ENCODE data around the gene AKAP8L. TPM values are rescaled to one million over a fixed set of nuclear protein-coding genes. Genes with fewer than 3 reads are reported as not detected.

Gene AKAP8L
- total RNA-seq, 1 experiment from 2014 or later = 132 TPM

GRCh38 chr19:15399234-15399515, 19.6 kb downstream of the AKAP8L start:
- BruUV-seq (replicated peaks) = no TSS peak
- Histone ChIP-seq H3K36me3 (ENCODE audit: insufficient read depth, low read length, poor library complexity, severe bottlenecking) (peaks cover 78% of the 10 kb centered on the region), H3K27me3 (replicated peaks; ENCODE audit: insufficient read depth, low read depth, low read length, poor library complexity) (no peaks in the 10 kb centered on the region), H3K9me3 (ENCODE audit: low read depth, low read length, poor library complexity, severe bottlenecking) (no peaks in the 10 kb centered on the region), H3K4me1 (ENCODE audit: insufficient read depth, low read length, poor library complexity, severe bottlenecking) (no peaks in the 10 kb centered on the region), H3K27ac (ENCODE audit: low read depth, low read length, poor library complexity, severe bottlenecking) (no peak overlapping the region), H3K4me3 (ENCODE audit: low read depth, low read length, poor library complexity, severe bottlenecking) (no peak overlapping the region)
- POLR2A ChIA-PET (ENCODE audit: low non-redundant PET) = no interaction called here
- DNase-seq (ENCODE audit: low spot score) = no peak
- CTCF ChIA-PET = no interaction called here
- TF ChIP-seq EZH2 (IDR thresholded peaks at IDR 0.05; ENCODE audit: borderline replicate concordance, low read depth, low read length, poor library complexity, severe bottlenecking) (no peak), CTCF (conservative IDR thresholded peaks at IDR 0.05; ENCODE audit: low read depth, low read length) (no peak)
- intact Hi-C loops (cut with micrococcal nuclease; ENCODE audit: unreplicated experiment) = no loop called here

- no peaks in the 10 kb centered on the region for H3K27me3 ChIP-seq (replicated peaks; ENCODE audit: insufficient read depth, low read depth, low read length, poor library complexity)
- intact Hi-C loops (cut with micrococcal nuclease; ENCODE audit: unreplicated experiment) = no loop called here
- no peaks in the 10 kb centered on the region for H3K4me1 ChIP-seq (ENCODE audit: insufficient read depth, low read length, poor library complexity, severe bottlenecking)
- peaks cover 81% of the 10 kb centered on the region for H3K36me3 ChIP-seq (ENCODE audit: insufficient read depth, low read length, poor library complexity, severe bottlenecking)
- no peak overlapping the region for H3K4me3 ChIP-seq (ENCODE audit: low read depth, low read length, poor library complexity, severe bottlenecking)
- TF ChIP-seq CTCF (conservative IDR thresholded peaks at IDR 0.05; ENCODE audit: low read depth, low read length) (no peak), EZH2 (IDR thresholded peaks at IDR 0.05; ENCODE audit: borderline replicate concordance, low read depth, low read length, poor library complexity, severe bottlenecking) (no peak)
- ChIA-PET POLR2A (ENCODE audit: low non-redundant PET) (no interaction called here), CTCF (no interaction called here)
- BruUV-seq (replicated peaks) = no TSS peak
- DNase-seq (ENCODE audit: low spot score) = no peak
- no peak overlapping the region for H3K27ac ChIP-seq (ENCODE audit: low read depth, low read length, poor library complexity, severe bottlenecking)
- H3K9me3 ChIP-seq (ENCODE audit: low read depth, low read length, poor library complexity, severe bottlenecking) = no peaks in the 10 kb centered on the region
Measured at GRCh38 chr19:15398501-15399233, 20.1 kb downstream of the AKAP8L start.

- H3K9me3 ChIP-seq (ENCODE audit: low read depth, low read length, poor library complexity, severe bottlenecking) = no peaks in the 10 kb centered on the region
- DNase-seq (ENCODE audit: low spot score) = no peak
Measured at GRCh38 chr19:15397782-15398181, 21.0 kb downstream of the AKAP8L start.

More at GRCh38 chr19:15397782-15398181, 21.0 kb downstream of the AKAP8L start:
- ChIA-PET CTCF (no interaction called here), POLR2A (ENCODE audit: low non-redundant PET) (no interaction called here)
- intact Hi-C loops (cut with micrococcal nuclease; ENCODE audit: unreplicated experiment) = no loop called here
- H3K4me3 ChIP-seq (ENCODE audit: low read depth, low read length, poor library complexity, severe bottlenecking) = no peak overlapping the region
- no peak for TF ChIP-seq EZH2 (IDR thresholded peaks at IDR 0.05; ENCODE audit: borderline replicate concordance, low read depth, low read length, poor library complexity, severe bottlenecking)
- TF ChIP-seq CTCF (conservative IDR thresholded peaks at IDR 0.05; ENCODE audit: low read depth, low read length) = no peak
- BruUV-seq (replicated peaks) = no TSS peak
- H3K27me3 ChIP-seq (replicated peaks; ENCODE audit: insufficient read depth, low read depth, low read length, poor library complexity) = no peaks in the 10 kb centered on the region
- H3K36me3 ChIP-seq (ENCODE audit: insufficient read depth, low read length, poor library complexity, severe bottlenecking) = peaks cover 80% of the 10 kb centered on the region
- no peaks in the 10 kb centered on the region for H3K4me1 ChIP-seq (ENCODE audit: insufficient read depth, low read length, poor library complexity, severe bottlenecking)
- H3K27ac ChIP-seq (ENCODE audit: low read depth, low read length, poor library complexity, severe bottlenecking) = no peak overlapping the region
